ENCODE measurements around the gene RTKN. TPM values are rescaled to one million over a fixed set of nuclear protein-coding genes. Genes with fewer than 3 reads are reported as not detected.
"Not testable (repeated sequence)": the region's sequence is repeated elsewhere in the genome, so short reads cannot be mapped to it uniquely, and the experiment has no call there.

Gene RTKN
- polyA plus RNA-seq, 3 donors: 0.07 TPM; not detected in 2

GRCh38 chr2:74421221-74421870, 20.4 kb downstream of the RTKN start, which contains the start of the genes C2orf81 and WDR54:
Gene C2orf81, minus strand, starts transcription at chr2:74421619. Its CDS starts 59 bp downstream, at chr2:74421560.
Gene WDR54, plus strand, starts transcription at chr2:74421730. Its CDS starts 424 bp downstream, at chr2:74422154.
- peaks cover 30 to 36% of the 10 kb centered on the region in 2 donors for H3K4me1 ChIP-seq (ENCODE audit: control insufficient read depth in 1 of 2, insufficient read depth in 2 of 2, low read length in 2 of 2)
- Mint-ChIP-seq H3K27ac (peak within 1 kb of the TSS; percentile 42 to 91 (median 85)), H3K4me1 (peaks cover 36% of the 10 kb centered on the region), H3K4me3 (peak within 1 kb of the TSS; percentile 98 to 99), H3K9me3 (no peaks in the 10 kb centered on the region), H3K36me3 (peaks cover 0 to 3% of the 10 kb centered on the region in 2 donors), H3K27me3 (ENCODE audit: low read depth in 3 of 3) (peaks cover 5 to 7% (median 6%) of the 10 kb centered on the region in 3 donors)
- H4K20me1 ChIP-seq (ENCODE audit: insufficient read depth, low read length): no peaks in the 10 kb centered on the region
- no peak for TF ChIP-seq CTCF (IDR thresholded peaks at IDR 0.05)
- H3K36me3 ChIP-seq (replicated peaks in 1 of 2; ENCODE audit: control insufficient read depth in 1 of 2, insufficient read depth in 2 of 2, low read length in 2 of 2): no peaks in the 10 kb centered on the region
- H2AFZ ChIP-seq (ENCODE audit: insufficient read depth, low read depth, low read length, poor library complexity, severe bottlenecking): peak within 1 kb of the TSS; percentile 97
- H3K4me3 ChIP-seq (replicated peaks in 1 of 3; ENCODE audit: low read depth in 2 of 3, low read length in 3 of 3): peak within 1 kb of the TSS; percentile 54 to 90 (median 84)
- H3K27ac ChIP-seq (ENCODE audit: low read depth in 1 of 2, low read length in 2 of 2): peak within 1 kb of the TSS; percentile 61 to 70
- H3K27me3 ChIP-seq (ENCODE audit: control insufficient read depth in 2 of 2, insufficient read depth in 2 of 2, low read length in 2 of 2): no peaks in the 10 kb centered on the region
- peak within 1 kb of the TSS; percentile 57 for H3K9ac ChIP-seq (ENCODE audit: insufficient read depth, low read length, poor library complexity, severe bottlenecking)
- H3K4me2 ChIP-seq (replicated peaks; ENCODE audit: extremely low read depth, low read length, poor library complexity, severe bottlenecking): peak within 1 kb of the TSS; percentile 84
- no peaks in the 10 kb centered on the region for H3K9me3 ChIP-seq (replicated peaks in 1 of 2; ENCODE audit: control insufficient read depth in 1 of 2, insufficient read depth in 1 of 2, low read length in 2 of 2)
- H3K79me2 ChIP-seq (ENCODE audit: insufficient read depth, low read length): no peaks in the 10 kb centered on the region
- peak; percentile 73 to 79 (median 76) for DNase-seq
- intact Hi-C loops (cut with micrococcal nuclease): no loop called here
- WGBS (ENCODE audit: insufficient coverage): under 1% methylated on average over 56 of the region's 57 CpGs

DNA sequence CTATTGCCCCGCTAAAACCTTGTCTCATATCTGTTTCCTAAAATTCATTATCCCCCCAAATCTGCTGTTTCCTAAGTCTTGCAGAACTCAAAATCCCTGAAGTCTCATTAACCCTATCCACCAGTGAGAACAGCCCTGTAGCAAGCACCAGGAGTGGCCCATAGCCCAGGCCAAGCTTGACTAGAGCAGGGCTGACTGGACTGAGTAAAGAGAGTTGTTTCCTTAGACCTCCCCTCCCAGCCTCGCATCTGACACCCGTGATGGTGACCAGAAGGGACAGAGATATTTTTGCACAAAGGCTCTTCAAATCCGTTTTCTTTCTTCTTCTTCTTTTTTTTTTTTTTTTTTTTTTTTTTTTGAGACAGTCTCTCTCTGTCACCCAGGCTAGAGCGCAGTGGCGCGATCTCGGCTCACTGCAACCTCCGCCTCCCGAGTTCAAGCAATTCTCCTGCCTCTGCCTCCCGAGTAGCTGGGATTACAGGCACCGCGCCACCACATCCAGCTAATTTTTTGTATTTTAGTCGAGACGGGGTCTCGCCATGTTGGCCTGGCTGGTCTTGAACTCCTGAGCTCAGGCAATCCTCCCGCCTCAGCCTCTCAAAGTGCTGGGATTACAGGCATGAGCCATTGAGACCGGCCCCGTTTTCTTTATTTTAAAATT, 21.2 kb downstream of the RTKN start:
- Mint-ChIP-seq H3K27me3 (ENCODE audit: low read depth in 3 of 3) (peaks cover 10 to 14% (median 13%) of the 10 kb centered on the region in 3 donors), H3K27ac (peak overlapping the region in 5 of 7 donors; percentile 82 to 85 (median 85)), H3K4me1 (peaks cover 43% of the 10 kb centered on the region), H3K4me3 (peak overlapping the region; percentile 98 to 99)
- H3K4me2 ChIP-seq (replicated peaks; ENCODE audit: extremely low read depth, low read length, poor library complexity, severe bottlenecking): peak overlapping the region; percentile 84
- H3K36me3 ChIP-seq (replicated peaks in 1 of 2; ENCODE audit: control insufficient read depth in 1 of 2, insufficient read depth in 2 of 2, low read length in 2 of 2); H3K27me3 ChIP-seq (ENCODE audit: control insufficient read depth in 2 of 2, insufficient read depth in 2 of 2, low read length in 2 of 2); H3K36me3 Mint-ChIP-seq; DNase-seq; intact Hi-C loops (cut with micrococcal nuclease); H3K27ac ChIP-seq (ENCODE audit: low read depth in 1 of 2, low read length in 2 of 2); H3K79me2 ChIP-seq (ENCODE audit: insufficient read depth, low read length); H3K9ac ChIP-seq (ENCODE audit: insufficient read depth, low read length, poor library complexity, severe bottlenecking); H3K9me3 Mint-ChIP-seq; H3K9me3 ChIP-seq (replicated peaks in 1 of 2; ENCODE audit: control insufficient read depth in 1 of 2, insufficient read depth in 1 of 2, low read length in 2 of 2); H4K20me1 ChIP-seq (ENCODE audit: insufficient read depth, low read length): not testable (repeated sequence)
- H3K4me3 ChIP-seq (replicated peaks in 1 of 3; ENCODE audit: low read depth in 2 of 3, low read length in 3 of 3): peak overlapping the region in 2 of 3 experiments; percentile 84 to 90
- H3K4me1 ChIP-seq (ENCODE audit: control insufficient read depth in 1 of 2, insufficient read depth in 2 of 2, low read length in 2 of 2): peaks cover 35 to 41% of the 10 kb centered on the region in 2 donors
- H2AFZ ChIP-seq (ENCODE audit: insufficient read depth, low read depth, low read length, poor library complexity, severe bottlenecking): peak overlapping the region; percentile 97
- WGBS (ENCODE audit: insufficient coverage): 87% methylated on average over 14 of the region's 19 CpGs
